Measurements from ENCODE around the gene PDLIM5. TPM values are rescaled to one million over a fixed set of nuclear protein-coding genes. Genes with fewer than 3 reads are reported as not detected.
"Not testable (repeated sequence)": the region's sequence is repeated elsewhere in the genome, so short reads cannot be mapped to it uniquely, and the experiment has no call there.

Gene PDLIM5
- polyA plus RNA-seq, 1 donor: 268 TPM

DNA sequence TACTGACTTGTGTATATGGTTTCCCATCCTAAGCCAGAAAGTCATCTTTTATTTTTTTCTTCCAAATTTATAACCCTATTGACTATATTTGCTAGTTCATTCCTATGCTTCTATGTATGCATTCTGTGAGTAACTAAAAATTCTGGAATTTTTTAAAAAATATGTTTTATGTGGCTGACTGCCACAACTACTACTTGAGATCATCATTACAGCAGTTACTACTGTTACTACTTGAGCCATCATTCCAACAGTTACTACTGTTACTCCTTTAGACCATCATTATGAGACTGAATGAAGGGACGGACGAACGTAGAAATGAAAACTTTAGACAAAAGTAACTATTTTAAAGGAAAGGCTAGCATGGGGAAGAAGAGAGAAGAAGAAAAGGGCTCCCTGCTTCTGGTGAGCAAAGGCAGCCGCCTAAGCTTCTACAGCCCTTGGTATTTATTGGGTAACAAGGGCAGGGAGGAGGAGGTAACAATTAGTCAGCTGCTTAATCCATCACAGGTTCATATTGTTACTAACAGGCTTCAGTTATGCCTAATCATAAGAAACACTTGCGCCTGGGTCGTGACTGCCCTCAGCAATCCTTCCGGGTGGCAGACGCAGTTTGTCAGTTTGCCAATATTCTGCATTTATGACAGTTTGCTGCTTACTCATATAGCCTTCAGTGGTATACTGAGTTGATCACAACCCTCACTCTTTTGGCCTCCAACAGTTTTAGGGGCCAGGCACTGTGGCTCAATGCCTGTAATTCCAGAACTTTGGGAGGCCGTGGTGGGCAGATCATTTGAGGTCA, 80.4 kb downstream of the PDLIM5 start:
- no peak for DNase-seq

DNA sequence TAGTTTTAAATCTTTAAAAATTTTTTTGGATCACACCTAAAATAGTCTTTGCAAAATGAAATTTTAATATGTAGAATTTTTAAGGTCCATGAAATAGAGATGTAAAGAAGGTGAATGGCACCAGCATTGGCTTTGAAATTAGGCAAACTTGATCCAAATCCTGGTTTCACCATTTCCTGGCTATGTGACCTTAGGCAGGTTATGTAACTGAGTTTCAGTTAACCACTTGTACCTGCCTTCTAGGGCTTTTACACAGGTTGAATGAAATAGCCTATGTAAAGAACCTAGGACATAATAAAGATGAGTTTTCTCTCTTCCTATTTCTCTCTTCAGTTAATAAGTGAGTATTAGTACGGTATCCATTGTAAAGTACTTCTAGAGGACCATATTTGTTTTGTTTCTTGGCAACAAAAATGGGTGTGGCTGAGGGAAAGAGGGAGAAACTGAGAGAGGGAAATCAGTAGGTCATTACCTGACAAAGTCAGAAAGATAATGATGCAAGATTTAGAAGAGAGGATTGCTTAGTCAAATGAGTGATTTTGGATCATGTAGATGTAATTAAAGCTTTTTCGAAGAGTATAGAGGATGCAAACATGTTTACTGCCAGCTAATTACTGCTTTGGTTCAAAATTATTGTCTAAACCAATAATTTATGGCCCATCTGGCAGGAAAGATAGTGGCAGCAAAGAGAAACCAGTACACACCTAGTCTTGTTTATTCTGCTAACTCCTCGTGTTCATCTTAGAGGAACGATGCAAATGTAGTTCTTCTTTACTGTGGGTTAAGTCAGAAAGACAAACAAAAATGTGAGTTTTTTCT, 81.9 kb downstream of the PDLIM5 start:
- DNase-seq: no peak

DNA sequence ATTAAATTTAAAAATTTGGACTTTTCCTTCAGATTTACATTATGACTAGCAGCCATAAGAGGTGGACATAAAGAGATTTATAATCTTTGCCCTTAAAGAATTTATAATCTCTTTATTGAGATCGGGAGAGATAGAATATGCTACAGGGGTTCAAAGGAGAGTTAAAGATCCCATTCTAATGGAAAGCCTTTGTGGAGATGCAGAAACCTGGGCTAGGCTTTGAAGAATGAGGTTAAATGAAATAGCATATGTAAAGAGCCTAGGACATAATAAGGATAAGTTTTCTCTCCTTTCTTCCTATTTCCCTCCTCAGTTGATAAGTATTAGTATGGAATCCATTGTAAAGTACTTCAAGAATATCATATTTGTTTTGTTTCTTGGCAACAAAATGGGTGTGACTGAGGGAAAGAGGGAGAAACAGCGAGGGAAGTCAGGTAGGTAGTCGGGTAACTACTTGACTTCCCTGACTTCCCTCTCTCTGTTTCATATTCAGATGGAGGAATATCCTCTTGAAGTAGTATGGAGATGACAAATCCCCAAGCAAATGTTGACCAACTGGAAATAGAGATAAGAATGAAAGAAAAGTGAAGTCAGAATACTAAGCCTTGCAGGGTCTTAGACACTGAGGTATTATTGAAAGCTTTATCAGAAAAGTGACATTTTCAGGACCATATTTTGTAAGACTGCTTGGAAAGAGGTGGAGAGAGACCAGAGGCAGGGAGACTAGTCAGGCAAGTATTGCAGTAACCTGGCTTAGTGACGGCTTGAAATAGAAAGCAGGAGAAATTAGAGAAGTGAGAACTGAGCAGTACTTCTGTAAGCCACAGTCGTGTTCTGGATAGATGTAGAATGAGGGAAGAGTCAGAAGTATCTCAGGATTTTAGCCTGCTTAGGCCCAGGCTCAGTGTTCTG, 82.9 kb downstream of the PDLIM5 start:
- DNase-seq: no peak

DNA sequence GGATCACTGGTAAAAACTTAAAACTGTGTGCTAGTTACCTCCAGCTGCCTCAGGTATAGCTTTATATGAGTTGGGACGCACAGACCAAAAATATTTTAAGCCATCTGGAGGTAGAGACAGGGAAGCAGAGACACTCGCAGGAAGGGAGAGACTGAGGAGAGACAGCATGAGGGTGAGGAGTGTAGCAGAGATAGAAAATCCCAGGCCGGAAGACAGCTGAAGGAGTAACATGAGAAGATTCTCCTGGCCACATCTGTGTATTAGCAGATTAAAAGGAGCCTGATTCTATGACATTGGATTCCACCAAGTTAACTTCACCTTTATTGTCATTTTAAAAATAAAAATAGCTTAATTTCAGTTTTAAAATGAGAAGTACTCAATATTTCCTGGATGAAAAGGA, 84.3 kb downstream of the PDLIM5 start:
- no peak for DNase-seq

DNA sequence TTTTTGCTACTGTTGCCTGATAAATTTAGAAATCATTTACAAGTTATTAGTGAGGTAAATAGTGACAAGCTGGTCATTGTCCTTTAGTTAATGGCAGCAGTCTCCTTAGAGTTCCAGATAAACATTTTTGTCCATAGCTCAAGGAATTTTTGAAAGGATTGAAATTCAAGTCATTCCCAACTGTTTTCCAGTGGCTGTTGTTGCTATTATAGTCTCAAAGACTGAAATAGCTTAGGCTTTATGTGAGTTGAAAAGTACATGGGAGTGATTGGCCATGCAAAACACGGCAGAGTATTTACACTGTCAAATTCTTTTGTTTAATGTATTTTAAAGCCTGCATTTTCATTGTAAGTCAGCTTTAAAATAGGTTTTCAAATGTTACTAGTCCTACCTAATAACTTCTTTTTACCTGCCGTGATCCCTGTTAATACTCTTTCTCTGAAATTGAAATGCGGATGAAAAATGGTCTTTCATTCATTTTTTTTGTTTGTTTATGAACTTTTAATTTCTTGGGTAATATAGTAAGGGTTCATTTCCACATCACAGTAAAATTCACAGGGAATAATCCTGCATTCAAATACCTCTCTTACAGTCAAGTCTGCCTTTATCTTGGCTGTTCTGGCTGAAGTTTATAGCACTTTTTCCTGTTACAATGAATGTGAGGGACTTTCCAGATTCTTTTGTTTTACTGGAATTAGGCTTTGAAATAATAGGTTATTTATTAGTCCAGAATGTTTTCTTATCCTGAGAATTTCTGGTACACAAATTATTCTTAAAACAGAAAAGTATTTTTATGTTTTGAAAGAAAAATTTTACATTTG, 85.1 kb downstream of the PDLIM5 start:
- no peak for DNase-seq

DNA sequence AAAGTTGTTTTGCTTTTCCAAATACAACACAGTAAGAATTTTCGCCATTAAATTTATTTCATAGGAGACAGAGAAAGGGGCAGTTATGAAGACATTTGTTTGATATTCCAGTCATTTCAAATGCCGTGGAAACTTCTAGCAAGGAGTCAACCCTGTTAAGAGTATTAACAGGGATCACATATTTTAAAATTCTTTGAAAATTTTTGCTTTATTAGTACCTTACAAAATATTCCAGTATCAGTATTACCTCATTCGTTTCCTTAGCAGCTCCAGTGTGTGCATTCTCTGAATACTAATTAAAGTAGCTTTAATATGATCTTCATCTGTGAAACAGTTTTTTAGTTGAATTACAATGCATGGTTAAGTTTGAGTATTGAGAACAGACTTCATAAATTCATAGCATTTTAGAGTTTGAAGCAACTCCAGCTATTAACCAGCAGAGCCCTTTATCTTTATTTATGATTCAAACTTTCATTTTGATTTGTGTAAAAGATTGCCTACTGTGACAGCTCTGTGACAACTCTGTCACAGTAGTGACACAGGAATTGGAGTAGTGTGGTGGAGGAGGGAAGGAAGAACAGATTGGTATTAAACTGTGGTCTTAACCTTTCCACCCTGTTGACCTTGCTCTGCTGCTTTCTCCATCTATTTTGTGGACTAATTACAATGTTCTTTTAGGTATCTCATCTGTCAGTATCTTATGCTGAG, 86.3 kb downstream of the PDLIM5 start:
- no peak for DNase-seq

DNA sequence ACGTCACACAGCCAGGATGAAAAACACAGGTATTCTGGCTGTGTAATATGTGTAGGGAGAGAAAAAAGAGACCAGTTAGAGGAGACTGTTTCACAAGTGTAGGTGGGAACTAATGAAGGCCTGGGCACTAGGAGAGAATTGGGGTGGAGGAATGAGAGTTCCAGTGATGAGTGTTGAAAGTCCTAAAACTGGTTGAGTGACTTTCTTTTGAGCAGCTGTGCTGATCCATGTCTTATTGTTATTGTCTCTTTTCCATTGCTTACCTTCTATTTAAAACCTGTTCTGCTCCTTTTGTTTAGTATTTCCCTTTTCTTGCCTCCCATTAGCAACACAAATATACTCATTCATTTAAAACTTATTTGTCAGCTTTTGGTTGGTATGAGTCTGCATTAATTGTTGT, 88.7 kb downstream of the PDLIM5 start:
- no peak for DNase-seq

DNA sequence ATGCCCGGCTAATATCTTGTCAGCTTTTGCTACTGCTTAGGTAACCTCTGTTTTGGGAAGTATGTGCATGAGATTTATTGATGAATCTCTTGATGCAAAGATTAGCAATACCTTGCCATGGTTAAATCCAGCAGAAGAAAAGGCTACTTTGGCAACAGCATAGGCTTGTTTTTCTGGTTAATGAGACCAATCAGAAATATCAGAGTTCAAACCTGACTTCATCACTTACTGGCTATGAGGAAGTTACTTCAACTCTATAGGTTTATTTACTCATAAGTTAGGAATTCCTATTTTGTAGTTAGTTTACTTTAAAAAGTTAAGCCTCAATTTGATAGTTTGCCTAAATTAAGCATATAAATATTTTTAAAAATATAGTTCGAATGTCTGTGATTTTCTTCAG, 93.1 kb downstream of the PDLIM5 start:
- no peak for DNase-seq

DNA sequence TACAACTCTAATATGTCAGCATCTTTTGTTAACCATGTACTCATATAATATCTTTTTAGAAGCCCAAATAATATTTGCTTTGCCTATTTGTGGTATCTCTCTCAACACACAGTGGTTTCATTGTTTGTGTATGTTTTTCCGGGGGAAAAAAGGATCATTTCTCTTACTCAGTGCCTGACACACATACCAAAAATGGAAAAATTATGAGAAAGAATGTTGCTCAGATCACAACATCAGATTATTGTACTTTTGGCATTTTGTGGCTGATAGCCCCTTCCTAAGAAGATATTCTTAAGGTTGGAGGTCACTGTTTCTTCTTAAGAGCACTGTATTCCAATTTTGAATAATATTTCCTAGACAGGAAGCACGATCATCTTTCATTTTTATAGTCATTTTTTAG, 93.6 kb downstream of the PDLIM5 start:
- DNase-seq: no peak

DNA sequence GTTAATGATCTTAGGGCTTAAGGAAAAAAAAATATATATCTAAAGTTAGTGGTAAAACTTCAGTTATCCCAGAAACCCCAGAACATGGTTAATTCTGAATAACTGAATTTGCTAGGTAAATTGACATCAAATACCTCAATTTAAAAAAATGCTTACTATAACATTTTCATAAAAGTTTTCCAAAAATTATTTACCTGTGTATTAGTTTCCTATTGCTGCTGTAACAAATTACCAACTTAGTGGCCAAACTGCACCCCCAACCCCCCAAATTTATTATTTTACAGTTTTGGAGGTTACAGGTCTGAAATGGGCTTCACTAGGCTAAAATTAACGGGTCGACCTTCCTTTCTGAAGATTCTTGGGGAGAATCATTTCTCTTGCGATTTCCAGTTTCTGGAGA, 95.2 kb downstream of the PDLIM5 start:
- no peak for DNase-seq

DNA sequence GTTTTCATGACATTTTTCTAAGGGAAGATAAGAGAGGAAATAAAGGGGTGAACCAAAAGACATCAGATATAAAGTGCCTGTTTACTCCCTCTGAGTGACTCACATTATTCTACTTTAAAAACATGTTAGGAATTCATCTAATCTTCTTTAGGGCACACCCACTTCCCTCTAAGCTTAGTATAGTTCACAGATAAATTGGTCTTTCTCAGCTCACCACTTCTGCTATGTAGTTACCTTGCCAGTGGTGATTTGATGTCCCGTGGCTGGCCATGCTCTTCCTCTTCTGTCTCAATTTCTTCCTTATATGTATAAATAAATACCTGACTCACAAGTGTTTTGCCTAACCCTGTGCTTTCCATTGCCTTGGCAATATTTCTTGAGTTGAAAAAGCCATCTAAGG, 96.8 kb downstream of the PDLIM5 start:
- DNase-seq: no peak

DNA sequence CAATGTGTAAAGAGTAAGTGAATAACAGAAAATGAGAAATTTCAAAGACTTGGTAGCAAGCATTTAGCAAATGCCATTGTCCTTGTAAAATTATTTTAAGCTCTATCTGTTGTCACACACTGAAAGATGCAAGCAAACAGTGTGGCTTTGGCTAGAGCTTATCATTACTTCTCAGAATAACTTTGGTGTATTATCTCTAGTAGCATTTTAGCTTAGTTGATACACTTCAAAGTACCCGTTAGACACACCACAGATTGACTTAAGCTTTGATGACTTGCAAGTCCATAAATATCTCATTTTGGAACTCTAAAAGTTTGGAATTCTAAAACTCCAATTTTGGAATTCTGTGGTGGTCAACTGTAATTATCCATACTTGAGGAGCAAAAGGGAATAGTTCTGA, 98.6 kb downstream of the PDLIM5 start:
- DNase-seq: no peak

DNA sequence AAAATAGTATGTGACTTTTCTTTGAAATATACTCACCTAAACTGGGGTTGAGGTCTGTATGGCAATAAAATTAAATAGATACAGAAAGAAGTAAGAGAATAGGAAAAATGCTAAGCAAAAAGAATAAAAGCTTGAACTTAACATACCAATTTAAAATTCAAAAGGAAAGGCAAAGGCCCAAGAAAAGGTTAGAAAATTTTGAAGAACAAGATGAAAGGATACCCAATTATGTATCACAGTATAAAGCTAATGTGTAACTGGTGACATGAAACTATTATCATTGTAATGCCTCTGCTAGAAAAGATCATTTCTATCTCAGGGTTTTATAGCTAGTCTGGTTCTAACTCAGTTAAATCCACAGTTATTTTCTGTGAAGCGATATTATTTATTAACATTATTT, 99.1 kb downstream of the PDLIM5 start:
- DNase-seq: no peak

DNA sequence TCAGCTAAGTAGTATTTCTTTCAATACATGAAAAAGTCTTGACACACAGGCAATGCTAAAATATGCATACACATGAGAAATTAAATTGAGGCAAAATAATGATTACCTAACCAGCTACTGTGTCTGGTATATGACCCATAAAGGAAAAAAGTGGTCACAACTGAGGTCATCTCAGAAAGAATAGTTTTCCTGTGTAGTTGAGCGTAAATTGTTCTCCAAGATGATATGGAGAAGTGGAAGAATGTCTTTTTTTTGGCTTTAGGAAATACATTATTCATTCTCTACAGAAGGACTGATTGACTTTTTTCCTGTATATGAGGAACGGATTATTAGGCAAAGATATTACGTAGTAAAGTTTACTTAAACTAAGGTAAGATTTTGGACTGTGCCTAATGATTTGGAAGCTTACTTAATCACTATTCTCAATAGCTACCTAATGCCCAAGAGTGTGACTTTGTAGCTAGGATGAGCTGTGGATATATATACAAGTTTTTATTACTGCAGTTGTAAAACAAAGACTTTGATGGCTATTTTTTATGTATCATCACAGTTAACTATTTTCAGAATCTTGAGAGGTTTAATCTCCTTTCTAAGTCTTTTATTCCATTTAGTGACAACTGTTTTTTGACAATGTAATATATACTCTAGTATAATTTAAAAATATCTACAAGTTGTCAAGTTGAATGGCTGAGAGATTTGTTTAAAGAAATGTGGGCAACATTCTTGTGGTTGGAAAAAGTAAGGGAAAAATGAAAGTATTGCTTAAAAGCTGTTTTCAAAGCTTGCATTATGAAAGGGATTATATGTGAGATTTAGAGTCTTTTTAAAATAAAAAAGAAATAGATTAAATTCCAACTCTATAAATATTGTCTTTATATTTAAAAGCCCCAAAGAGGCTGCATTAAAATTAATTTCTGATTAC, 100.2 kb downstream of the PDLIM5 start:
- DNase-seq: no peak

DNA sequence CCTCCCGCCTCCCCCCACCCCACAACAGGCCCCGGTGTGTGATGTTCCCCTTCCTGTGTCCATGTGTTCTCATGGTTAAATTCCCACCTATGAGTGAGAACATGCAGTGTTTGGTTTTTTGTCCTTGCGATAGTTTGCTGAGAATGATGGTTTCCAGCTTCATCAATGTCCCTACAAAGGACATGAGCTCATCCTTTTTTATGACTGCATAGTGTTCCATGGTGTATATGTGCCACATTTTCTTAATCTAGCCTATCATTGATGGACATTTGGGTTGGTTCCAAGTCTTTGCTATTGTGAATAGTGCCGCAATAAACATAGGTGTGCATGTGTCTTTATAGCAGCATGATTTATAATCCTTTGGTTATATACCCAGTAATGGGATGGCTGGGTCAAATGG, 104.3 kb downstream of the PDLIM5 start:
- DNase-seq: not testable (repeated sequence)

DNA sequence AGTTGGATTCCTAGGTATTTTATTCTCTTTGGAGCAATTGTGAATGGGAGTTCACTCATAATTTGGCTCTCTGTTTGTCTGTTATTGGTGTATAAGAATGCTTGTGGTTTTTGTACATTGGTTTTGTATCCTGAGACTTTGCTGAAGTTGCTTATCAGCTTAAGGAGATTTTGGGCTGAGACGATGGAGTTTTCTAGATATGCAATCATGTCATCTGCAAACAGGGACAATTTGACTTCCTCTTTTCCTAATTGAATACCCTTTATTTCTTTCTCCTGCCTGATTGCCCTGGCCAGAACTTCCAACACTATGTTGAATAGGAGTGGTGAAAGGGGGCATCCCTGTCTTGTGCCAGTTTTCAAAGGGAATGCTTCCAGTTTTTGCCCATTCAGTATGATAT, 105.9 kb downstream of the PDLIM5 start:
- not testable (repeated sequence) for DNase-seq

DNA sequence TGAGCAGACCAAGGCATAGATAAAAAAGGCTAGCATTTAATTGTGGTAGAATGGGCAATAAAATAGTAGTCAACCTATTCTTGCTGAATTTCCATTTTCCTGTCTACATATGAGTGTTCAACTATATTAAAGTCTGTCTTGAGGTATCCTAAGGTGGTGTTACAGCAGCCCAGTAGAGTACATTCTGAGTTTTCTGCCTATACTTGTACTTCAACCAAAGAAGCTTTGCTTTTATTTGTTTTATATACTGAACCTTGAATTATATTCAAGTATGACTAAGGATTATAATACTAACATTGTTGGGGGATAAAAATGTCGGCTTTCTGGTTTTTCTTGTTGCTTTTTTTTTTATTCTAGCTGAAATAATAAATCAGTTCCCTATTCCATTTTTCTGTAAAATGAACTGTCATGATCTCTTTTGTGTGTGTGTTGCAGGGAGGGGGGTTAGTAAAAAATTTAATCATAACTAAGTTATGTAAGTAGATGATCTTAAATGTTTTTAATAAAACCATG, 106.7 kb downstream of the PDLIM5 start:
- no peak for DNase-seq

DNA sequence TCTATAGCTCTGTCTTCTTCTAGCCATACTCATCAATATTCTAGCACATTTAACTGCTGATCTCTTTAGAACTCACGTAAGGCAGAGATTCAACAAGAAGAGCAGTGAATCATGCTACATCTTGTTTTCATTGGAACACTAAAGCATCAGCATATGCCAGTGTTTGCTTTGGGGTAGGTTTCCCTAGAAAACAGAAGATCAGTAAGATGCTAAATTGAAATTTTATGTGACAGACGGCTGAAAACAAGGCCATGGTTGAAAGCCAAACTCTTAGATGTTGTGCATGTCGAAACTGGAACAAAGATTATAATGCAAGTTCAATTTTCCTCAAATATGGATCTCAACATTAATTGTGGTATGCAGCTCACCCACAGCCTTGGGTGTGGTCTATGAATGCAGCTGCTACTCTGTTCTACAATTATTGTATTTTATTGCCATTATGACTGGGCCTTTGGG, 107.6 kb downstream of the PDLIM5 start:
- no peak for DNase-seq

DNA sequence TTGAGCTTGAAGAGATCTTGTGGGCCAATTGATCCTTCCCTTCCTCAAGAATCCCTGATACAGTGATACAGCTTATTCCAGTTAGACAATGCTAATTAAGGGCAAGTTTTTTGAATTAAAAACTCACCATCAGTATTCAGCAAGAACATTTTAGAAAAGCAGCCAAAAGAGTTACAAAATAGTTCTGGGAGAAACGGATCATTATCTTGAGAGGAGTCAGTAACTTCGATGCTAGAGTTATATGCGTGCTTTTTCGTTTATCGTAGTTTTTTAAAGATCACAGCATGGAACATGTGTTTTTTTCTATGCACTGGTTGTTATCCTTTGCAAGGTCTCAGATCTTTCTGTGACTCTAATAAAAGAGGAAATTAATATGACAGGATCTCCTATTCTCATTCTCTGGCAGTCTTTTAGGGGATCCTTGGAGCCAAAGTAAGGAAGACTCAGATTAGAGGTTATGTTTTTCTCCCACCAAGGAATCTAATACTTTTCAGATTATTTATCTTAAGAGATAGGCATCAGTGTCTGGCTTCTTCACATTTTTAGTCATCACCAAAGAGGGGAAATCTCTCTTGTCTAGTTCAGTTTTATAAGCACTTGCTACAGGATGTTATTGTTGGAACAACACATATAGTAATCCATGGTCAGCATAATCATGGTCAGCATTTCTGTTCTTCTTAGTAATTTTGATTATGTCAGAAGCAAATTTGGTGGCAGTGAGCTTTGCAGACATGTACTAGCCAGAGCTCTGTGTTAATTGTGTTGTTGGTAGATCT, 109.7 kb downstream of the PDLIM5 start:
- DNase-seq: no peak

All from hindlimb muscle (tissue), 1 donor.